Sciatic nerve (tissue), 1 donor: ENCODE measurements around the gene SULT2A1. TPM values are rescaled to one million over a fixed set of nuclear protein-coding genes. Genes with fewer than 3 reads are reported as not detected.

Source experiments
- total RNA-seq: library from RNA; stranded (reverse); fragmentation: NEBNext Ultra II Directional; extraction: Animal tissue kit (Norgen Biotek cat#: 25700); gene quantifications from one replicate; pipeline ENCODE4 v1.2.1, GENCODE V29; 2021
- donor health status: DM: no; HTN: no; CAD: no.

The SULT2A1 gene
- total RNA-seq, 1 donor from 2014 or later, result not detected

Other genes with a start within 250 kb of the SULT2A1 start
- gene EHD2, start 172.9 kb downstream of the SULT2A1 start, total RNA-seq, result 153 TPM
- gene NOP53, start 140.8 kb downstream of the SULT2A1 start, total RNA-seq, result 297 TPM
- gene SELENOW, start 107.6 kb downstream of the SULT2A1 start, total RNA-seq, result 306 TPM
- not detected for gene TPRX1, start 81.8 kb downstream of the SULT2A1 start, total RNA-seq
- gene CRX, start 64.4 kb downstream of the SULT2A1 start, total RNA-seq, result 0.09 TPM
- gene TPRX2, start 27.1 kb downstream of the SULT2A1 start, total RNA-seq, result not detected
- not detected for gene BSPH1, start 105.9 kb upstream of the SULT2A1 start, total RNA-seq
- gene ELSPBP1, start 108.3 kb upstream of the SULT2A1 start, total RNA-seq, result not detected
- not detected for gene CABP5, start 157.8 kb upstream of the SULT2A1 start, total RNA-seq
- 32.7 TPM for gene PLA2G4C, start 224.5 kb upstream of the SULT2A1 start, total RNA-seq